ENCODE data around the gene PBX4.

Gene PBX4

GRCh38 chr19:19540715-19541515, 77.6 kb downstream of the PBX4 start:
- Histone ChIP-seq H3K9ac (ENCODE audit: low read depth, low read length) (no peak overlapping the region), H3K4me2 (ENCODE audit: low read length) (peak overlapping the region; percentile 48), H3K9me3 (replicated peaks; ENCODE audit: low read length) (no peaks in the 10 kb centered on the region), H3K27me3 (ENCODE audit: control insufficient read depth, insufficient read depth, low read length) (peaks cover 30% of the 10 kb centered on the region), H3K36me3 (ENCODE audit: insufficient read depth, low read length) (no peaks in the 10 kb centered on the region), H3K4me3 (ENCODE audit: low read length) (no peak overlapping the region), H3K4me1 (ENCODE audit: control insufficient read depth, insufficient read depth, low read length) (peaks cover 21% of the 10 kb centered on the region)

DNA sequence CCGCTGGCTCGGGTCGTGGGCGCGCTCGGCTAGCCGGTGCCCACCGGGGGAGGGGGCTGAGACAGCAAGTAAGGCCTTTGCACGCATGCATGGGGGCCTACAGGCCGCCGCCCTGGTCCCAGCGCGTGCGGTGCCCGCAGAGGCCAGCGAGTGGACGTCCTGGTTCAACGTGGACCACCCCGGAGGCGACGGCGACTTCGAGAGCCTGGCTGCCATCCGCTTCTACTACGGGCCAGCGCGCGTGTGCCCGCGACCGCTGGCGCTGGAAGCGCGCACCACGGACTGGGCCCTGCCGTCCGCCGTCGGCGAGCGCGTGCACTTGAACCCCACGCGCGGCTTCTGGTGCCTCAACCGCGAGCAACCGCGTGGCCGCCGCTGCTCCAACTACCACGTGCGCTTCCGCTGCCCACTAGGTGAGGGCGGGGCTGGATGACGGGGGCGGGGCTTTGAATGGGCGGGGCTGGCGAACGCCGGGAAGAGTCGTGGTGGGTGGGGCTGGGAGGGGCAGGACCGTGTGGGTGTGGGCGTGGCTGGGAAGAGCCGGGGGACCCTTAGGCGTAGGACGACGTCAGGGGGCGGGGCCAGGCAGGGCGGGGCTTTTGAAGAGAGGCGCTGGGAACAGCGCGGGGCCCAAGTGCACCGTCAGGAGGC, 78.3 kb downstream of the PBX4 start:
- H3K27me3 ChIP-seq (ENCODE audit: control insufficient read depth, insufficient read depth, low read length), result peaks cover 30% of the 10 kb centered on the region

DNA sequence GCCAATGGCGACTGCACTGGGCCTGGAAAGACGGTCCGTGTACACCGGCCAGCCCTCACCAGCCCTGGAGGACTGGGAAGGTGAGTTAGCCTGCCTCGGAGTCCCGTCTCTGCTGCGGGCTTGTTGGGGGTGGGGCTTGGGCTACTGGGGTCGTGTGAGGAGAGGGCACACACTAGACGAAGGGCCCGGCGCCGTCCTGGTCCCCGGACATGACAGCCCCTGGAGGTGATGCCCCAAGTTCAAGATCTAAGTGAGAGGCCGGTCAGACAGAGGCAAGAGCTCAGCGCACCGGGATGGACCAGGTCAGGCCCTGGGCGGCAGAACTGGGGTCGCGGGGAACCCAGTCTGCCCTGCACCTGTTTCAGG, 78.8 kb downstream of the PBX4 start:
- no peaks in the 10 kb centered on the region for H3K36me3 ChIP-seq (ENCODE audit: insufficient read depth, low read length)
- H3K9ac ChIP-seq (ENCODE audit: low read depth, low read length), result no peak overlapping the region
- H3K27me3 ChIP-seq (ENCODE audit: control insufficient read depth, insufficient read depth, low read length), result peaks cover 30% of the 10 kb centered on the region
- H3K9me3 ChIP-seq (replicated peaks; ENCODE audit: low read length), result no peaks in the 10 kb centered on the region
- H3K4me3 ChIP-seq (ENCODE audit: low read length), result no peak overlapping the region
- H3K4me1 ChIP-seq (ENCODE audit: control insufficient read depth, insufficient read depth, low read length), result peaks cover 21% of the 10 kb centered on the region
- no peak overlapping the region for H3K4me2 ChIP-seq (ENCODE audit: low read length)

More for the DNA sequence above, 78.3 kb downstream of the PBX4 start:
- H3K4me1 ChIP-seq (ENCODE audit: control insufficient read depth, insufficient read depth, low read length), result peaks cover 21% of the 10 kb centered on the region
- H3K36me3 ChIP-seq (ENCODE audit: insufficient read depth, low read length), result no peaks in the 10 kb centered on the region
- H3K9ac ChIP-seq (ENCODE audit: low read depth, low read length), result no peak overlapping the region
- no peaks in the 10 kb centered on the region for H3K9me3 ChIP-seq (replicated peaks; ENCODE audit: low read length)
- no peak overlapping the region for H3K4me3 ChIP-seq (ENCODE audit: low read length)
- peak overlapping the region; percentile 48 for H3K4me2 ChIP-seq (ENCODE audit: low read length)

GRCh38 chr19:19538785-19539166, 79.7 kb downstream of the PBX4 start:
- H3K4me3 ChIP-seq (ENCODE audit: low read length), result no peak overlapping the region
- H3K9me3 ChIP-seq (replicated peaks; ENCODE audit: low read length), result no peaks in the 10 kb centered on the region
- no peak overlapping the region for H3K9ac ChIP-seq (ENCODE audit: low read depth, low read length)
- peaks cover 21% of the 10 kb centered on the region for H3K4me1 ChIP-seq (ENCODE audit: control insufficient read depth, insufficient read depth, low read length)
- H3K27me3 ChIP-seq (ENCODE audit: control insufficient read depth, insufficient read depth, low read length), result peaks cover 30% of the 10 kb centered on the region
- H3K36me3 ChIP-seq (ENCODE audit: insufficient read depth, low read length), result no peaks in the 10 kb centered on the region
- no peak overlapping the region for H3K4me2 ChIP-seq (ENCODE audit: low read length)

GRCh38 chr19:19538061-19538784, 80.3 kb downstream of the PBX4 start, which contains the start of gene CILP2:
Gene CILP2, plus strand, starts transcription at chr19:19538265. Its CDS starts 85 bp downstream, at chr19:19538350.
- H3K9ac ChIP-seq (ENCODE audit: low read depth, low read length), result no peak within 1 kb of the TSS

GRCh38 chr19:19537075-19538048, 81.1 kb downstream of the PBX4 start:
- Histone ChIP-seq H3K36me3 (ENCODE audit: insufficient read depth, low read length) (no peaks in the 10 kb centered on the region), H3K4me1 (ENCODE audit: control insufficient read depth, insufficient read depth, low read length) (peaks cover 21% of the 10 kb centered on the region), H3K27me3 (ENCODE audit: control insufficient read depth, insufficient read depth, low read length) (peaks cover 28% of the 10 kb centered on the region), H3K9ac (ENCODE audit: low read depth, low read length) (no peak overlapping the region), H3K4me2 (ENCODE audit: low read length) (peak overlapping the region; percentile 62), H3K9me3 (replicated peaks; ENCODE audit: low read length) (no peaks in the 10 kb centered on the region), H3K4me3 (ENCODE audit: low read length) (no peak overlapping the region)

More at GRCh38 chr19:19538061-19538784, 80.3 kb downstream of the PBX4 start, which contains the start of gene CILP2:
- no peaks in the 10 kb centered on the region for H3K9me3 ChIP-seq (replicated peaks; ENCODE audit: low read length)
- peaks cover 30% of the 10 kb centered on the region for H3K27me3 ChIP-seq (ENCODE audit: control insufficient read depth, insufficient read depth, low read length)
- peaks cover 21% of the 10 kb centered on the region for H3K4me1 ChIP-seq (ENCODE audit: control insufficient read depth, insufficient read depth, low read length)
- H3K36me3 ChIP-seq (ENCODE audit: insufficient read depth, low read length), result no peaks in the 10 kb centered on the region
- peak within 1 kb of the TSS; percentile 62 for H3K4me2 ChIP-seq (ENCODE audit: low read length)
- peak within 1 kb of the TSS; percentile 49 for H3K4me3 ChIP-seq (ENCODE audit: low read length)

DNA sequence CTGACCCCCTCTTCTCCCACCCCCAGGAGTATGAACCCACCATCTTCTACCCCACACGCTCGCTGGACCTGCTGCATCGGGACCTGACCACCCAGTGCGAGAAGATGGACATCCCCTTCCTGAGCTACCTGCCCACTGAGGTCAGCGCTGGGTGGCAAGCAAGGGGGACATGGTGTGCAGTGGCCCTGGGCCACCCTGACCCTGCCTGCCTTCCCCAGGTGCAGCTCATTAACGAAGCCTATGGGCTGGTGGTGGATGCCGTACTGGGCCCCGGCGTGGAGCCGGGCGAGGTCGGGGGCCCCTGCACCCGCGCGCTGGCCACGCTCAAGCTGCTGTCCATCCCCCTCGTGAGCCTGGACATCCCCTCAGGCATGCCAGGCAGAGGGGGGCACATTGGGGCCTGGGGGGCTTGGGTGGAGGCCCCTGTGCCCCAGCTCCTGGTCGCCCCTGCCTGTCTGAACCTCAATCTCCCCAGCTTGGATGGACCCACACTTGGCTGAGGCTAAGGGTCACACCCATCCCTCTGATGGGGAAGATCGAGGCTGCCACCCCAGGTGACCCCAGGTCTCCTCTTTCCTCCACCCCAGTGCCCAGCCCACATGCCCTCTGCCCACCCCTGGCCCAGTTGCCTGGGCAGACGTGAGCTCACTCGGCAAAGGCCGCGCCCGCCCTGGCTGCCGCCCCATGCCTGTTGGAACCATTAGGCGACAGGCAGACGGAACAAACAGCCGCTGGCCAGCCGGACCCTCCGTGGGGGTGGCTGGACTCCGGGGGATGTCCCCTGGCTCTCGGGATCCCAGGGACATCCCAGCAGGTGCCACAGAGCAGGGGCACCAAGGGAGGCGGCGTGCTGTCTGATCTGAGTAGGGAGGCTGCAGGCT, 82.9 kb downstream of the PBX4 start:
- Histone ChIP-seq H3K27me3 (ENCODE audit: control insufficient read depth, insufficient read depth, low read length) (peaks cover 24% of the 10 kb centered on the region), H3K4me2 (ENCODE audit: low read length) (no peak overlapping the region), H3K36me3 (ENCODE audit: insufficient read depth, low read length) (no peaks in the 10 kb centered on the region), H3K9ac (ENCODE audit: low read depth, low read length) (no peak overlapping the region), H3K9me3 (replicated peaks; ENCODE audit: low read length) (no peaks in the 10 kb centered on the region), H3K4me3 (ENCODE audit: low read length) (no peak overlapping the region), H3K4me1 (ENCODE audit: control insufficient read depth, insufficient read depth, low read length) (peaks cover 20% of the 10 kb centered on the region)

GRCh38 chr19:19534556-19535265, 83.8 kb downstream of the PBX4 start:
- Histone ChIP-seq H3K4me1 (ENCODE audit: control insufficient read depth, insufficient read depth, low read length) (peaks cover 26% of the 10 kb centered on the region), H3K9me3 (replicated peaks; ENCODE audit: low read length) (no peaks in the 10 kb centered on the region), H3K4me3 (ENCODE audit: low read length) (no peak overlapping the region), H3K9ac (ENCODE audit: low read depth, low read length) (no peak overlapping the region), H3K36me3 (ENCODE audit: insufficient read depth, low read length) (no peaks in the 10 kb centered on the region), H3K27me3 (ENCODE audit: control insufficient read depth, insufficient read depth, low read length) (peaks cover 18% of the 10 kb centered on the region), H3K4me2 (ENCODE audit: low read length) (no peak overlapping the region)

GRCh38 chr19:19533841-19534240, 84.6 kb downstream of the PBX4 start:
- Histone ChIP-seq H3K4me2 (ENCODE audit: low read length) (no peak overlapping the region), H3K27me3 (ENCODE audit: control insufficient read depth, insufficient read depth, low read length) (peaks cover 14% of the 10 kb centered on the region), H3K36me3 (ENCODE audit: insufficient read depth, low read length) (peaks cover 2% of the 10 kb centered on the region), H3K4me3 (ENCODE audit: low read length) (no peak overlapping the region), H3K9me3 (replicated peaks; ENCODE audit: low read length) (no peaks in the 10 kb centered on the region), H3K9ac (ENCODE audit: low read depth, low read length) (no peak overlapping the region), H3K4me1 (ENCODE audit: control insufficient read depth, insufficient read depth, low read length) (peaks cover 26% of the 10 kb centered on the region)
